HCT116 (cell line): ENCODE results near the gene SLC44A1. TPM values are rescaled to one million over a fixed set of nuclear protein-coding genes. Genes with fewer than 3 reads are reported as not detected.

Experiments
- ATAC-seq: fragments of 200-7000 bp; cut with Tn5 transposase; 2 replicates; pipeline ENCODE4 v1.9.1; 2020; ENCODE audit warnings: mild to moderate bottlenecking, moderate library complexity
- BruUV-seq: library from RNA; stranded (reverse); fragments of 400-500 nt; replicated peaks from 2 replicates; lab custom pipeline; 2021; lab: Mats Ljungman, UMichigan
- CTCF ChIA-PET: fragments of 300-600 bp; sonication (Branson Sonifier 250); formaldehyde crosslinking; loops from one replicate; lab custom pipeline; 2021; ENCODE audit warnings: antibody characterized with exemption; lab: Charles Lee
- POLR2A ChIA-PET: fragments of 300-600, 350-600 bp; sonication (Branson Sonifier 250); formaldehyde crosslinking; loops from one replicate; lab custom pipeline; 2021; ENCODE audit warnings: antibody characterized with exemption; lab: Charles Lee
- RAD21 ChIA-PET, 2 experiments: fragments of 300-600 bp; sonication (Branson Sonifier 250); formaldehyde crosslinking; loops; one replicate each; lab custom pipeline; 2023; ENCODE audit warnings: low total read pairs in 2 of 2; ENCODE audit not compliant: uncharacterized antibody in 2 of 2, unreplicated experiment in 2 of 2, low non-redundant PET in 1 of 2; lab: Charles Lee
- DNase-seq: peaks from one replicate; pipeline ENCODE4 v3.0.0-alpha.2; 2010; ENCODE audit warnings: low read depth, low spot score
- H2AFZ ChIP-seq: fragments of 200-600 bp; shearing (Covaris generic), sonication (generic); 2 replicates; pipeline ENCODE4 v1.6.1; 2017; ENCODE audit warnings: low read depth, mixed run types, mixed read lengths, antibody characterized with exemption, low read length; ENCODE audit not compliant: poor library complexity, severe bottlenecking
- H3K27ac ChIP-seq: 2 replicates; pipeline ENCODE4 v1.5.1; 2012; ENCODE audit warnings: low read depth, low read length
- H3K27me3 ChIP-seq: fragments of 200-600 bp; sonication (generic); 2 replicates; pipeline ENCODE4 v1.6.1; 2016; ENCODE audit warnings: mixed run types, low read length, mixed read lengths; ENCODE audit not compliant: insufficient read depth
- H3K36me3 ChIP-seq, 2 experiments: fragments of 200-500 bp in 1 of 2; fragments of 200-600 bp in 1 of 2; sonication (Bioruptor generic) in 1 of 2; sonication (generic) in 1 of 2; 2 replicates each; pipeline versions ENCODE4 v1.5.1 to v1.6.1; 2014 to 2016; ENCODE audit warnings: low read length in 2 of 2, inconsistent platforms in 1 of 2, mixed read lengths in 1 of 2, mixed run types in 1 of 2; ENCODE audit not compliant: insufficient read depth in 2 of 2, control insufficient read depth in 1 of 2
- H3K4me1 ChIP-seq, 2 experiments: fragments of 200-600 bp in 1 of 2; sonication (generic) in 1 of 2; 2 replicates each; pipeline versions ENCODE4 v1.5.1 to v1.6.1; 2012 to 2017; ENCODE audit warnings: low read length in 2 of 2, inconsistent platforms in 1 of 2, mild to moderate bottlenecking in 1 of 2, mixed read lengths in 1 of 2, mixed run types in 1 of 2, moderate library complexity in 1 of 2; ENCODE audit not compliant: insufficient read depth in 2 of 2, control insufficient read depth in 1 of 2
- H3K4me2 ChIP-seq: fragments of 200-600 bp; sonication (generic); 2 replicates; pipeline ENCODE4 v1.6.1; 2017; ENCODE audit warnings: mixed run types, low read length, mixed read lengths
- H3K4me3 ChIP-seq, 2 experiments: fragments of 200-600 bp in 1 of 2; sonication (generic) in 1 of 2; replicated peaks in 1 of 2; 2 replicates each; pipeline ENCODE4 v1.5.1; 2011 to 2016; ENCODE audit warnings: low read length in 2 of 2, control low read depth in 1 of 2, low read depth in 1 of 2, mild to moderate bottlenecking in 1 of 2, mixed read lengths in 1 of 2, mixed run types in 1 of 2
- H3K79me2 ChIP-seq: fragments of 200-600 bp; sonication (generic); 2 replicates; pipeline ENCODE4 v1.6.1; 2017; ENCODE audit warnings: mild to moderate bottlenecking, mixed run types, low read length, moderate library complexity, mixed read lengths; ENCODE audit not compliant: insufficient read depth
- H3K9ac ChIP-seq: fragments of 200-600 bp; sonication (generic); 2 replicates; pipeline ENCODE4 v1.6.1; 2016; ENCODE audit warnings: low read length, mixed read lengths
- H3K9me2 ChIP-seq: fragments of 200-600 bp; sonication (generic), shearing (Covaris generic); 2 replicates; pipeline ENCODE4 v1.6.1; 2017; ENCODE audit warnings: mixed run types, mild to moderate bottlenecking, moderate library complexity; ENCODE audit not compliant: insufficient read depth
- H3K9me3 ChIP-seq, 2 experiments: fragments of 200-500 bp in 1 of 2; fragments of 200-600 bp in 1 of 2; sonication (Bioruptor generic) in 1 of 2; sonication (generic) in 1 of 2; 2 replicates each; pipeline ENCODE4 v1.6.1; 2014 to 2017; ENCODE audit warnings: low read length in 2 of 2, mixed read lengths in 2 of 2, inconsistent platforms in 1 of 2, low read depth in 1 of 2, mild to moderate bottlenecking in 1 of 2, mixed run types in 1 of 2, moderate library complexity in 1 of 2; ENCODE audit not compliant: control insufficient read depth in 1 of 2, insufficient read depth in 1 of 2
- H4K20me1 ChIP-seq: fragments of 200-600 bp; sonication (generic), shearing (Covaris generic); 2 replicates; pipeline ENCODE4 v1.6.1; 2017; ENCODE audit warnings: mixed run types, mild to moderate bottlenecking, moderate library complexity; ENCODE audit not compliant: insufficient read depth
- CBX3 ChIP-seq: IDR thresholded peaks from 2 replicates; pipeline ENCODE4 v1.6.1; 2012; ENCODE audit warnings: low read depth
- CEBPB ChIP-seq: IDR thresholded peaks from 2 replicates; pipeline ENCODE4 v1.6.1; 2012; ENCODE audit warnings: low read depth
- CTCF ChIP-seq, 3 experiments: fragments of 200-600 bp in 1 of 3; sonication (generic) in 1 of 3; IDR thresholded peaks in 2 of 3; conservative IDR thresholded peaks in 1 of 3; 2 replicates each; pipeline ENCODE4 v1.5.1; 2012 to 2017; ENCODE audit warnings: low read depth in 2 of 3, low read length in 2 of 3, antibody characterized with exemption in 1 of 3, borderline replicate concordance in 1 of 3, control low read depth in 1 of 3, mild to moderate bottlenecking in 1 of 3, mixed read lengths in 1 of 3, mixed run types in 1 of 3, moderate library complexity in 1 of 3; ENCODE audit not compliant: insufficient read depth in 1 of 3
- EGR1 ChIP-seq: IDR thresholded peaks from 2 replicates; pipeline ENCODE4 v1.6.1; 2012; ENCODE audit warnings: low read depth
- ELF1 ChIP-seq: IDR thresholded peaks from 2 replicates; pipeline ENCODE4 v1.6.1; 2012; ENCODE audit warnings: low read depth, borderline replicate concordance
- EZH2 ChIP-seq: fragments of 200-600 bp; sonication (generic); IDR thresholded peaks from 2 replicates; pipeline ENCODE4 v1.6.1; 2017; ENCODE audit warnings: antibody characterized with exemption, mixed run types
- EZH2phosphoT487 ChIP-seq: fragments of 200-600 bp; IDR thresholded peaks from 2 replicates; pipeline ENCODE4 v1.6.1; 2018; ENCODE audit warnings: antibody characterized with exemption, borderline replicate concordance
- FOSL1 ChIP-seq: IDR thresholded peaks from 2 replicates; pipeline ENCODE4 v1.6.1; 2012; ENCODE audit warnings: low read depth
- JUND ChIP-seq: IDR thresholded peaks from 2 replicates; pipeline ENCODE4 v1.6.1; 2012
- POLR2AphosphoS5 ChIP-seq: IDR thresholded peaks from 2 replicates; pipeline ENCODE4 v1.6.1; 2011; ENCODE audit warnings: mild to moderate bottlenecking, low read depth, low read length, moderate library complexity
- RAD21 ChIP-seq: IDR thresholded peaks from 2 replicates; pipeline ENCODE4 v1.6.1; 2012; ENCODE audit warnings: low read depth, mild to moderate bottlenecking
- REST ChIP-seq: IDR thresholded peaks from 2 replicates; pipeline ENCODE4 v1.6.1; 2012; ENCODE audit warnings: low read depth
- SIN3A ChIP-seq: IDR thresholded peaks from 2 replicates; pipeline ENCODE4 v1.6.1; 2012; ENCODE audit warnings: low read depth
- SP1 ChIP-seq: IDR thresholded peaks from 2 replicates; pipeline ENCODE4 v1.6.1; 2012; ENCODE audit warnings: low read depth
- SRF ChIP-seq: IDR thresholded peaks from 2 replicates; pipeline ENCODE4 v1.6.1; 2012; ENCODE audit warnings: low read depth
- TCF7L2 ChIP-seq: IDR thresholded peaks from 2 replicates; pipeline ENCODE4 v1.7.0; 2011; ENCODE audit warnings: borderline replicate concordance, inconsistent platforms; ENCODE audit not compliant: insufficient read depth, insufficient read length; ENCODE audit errors: extremely low read depth
- ZBTB33 ChIP-seq: IDR thresholded peaks from 2 replicates; pipeline ENCODE4 v1.6.1; 2011; ENCODE audit warnings: mild to moderate bottlenecking, low read length, moderate library complexity; ENCODE audit not compliant: insufficient replicate concordance; ENCODE audit errors: extremely low read depth
- ZFX ChIP-seq: fragments of 450-650 bp; IDR thresholded peaks from 2 replicates; pipeline ENCODE4 v1.6.1; 2017
- ZNF274 ChIP-seq: fragments of 200-500 bp; sonication (Bioruptor generic); IDR thresholded peaks from 2 replicates; pipeline ENCODE4 v1.6.1; 2014; ENCODE audit warnings: mild to moderate bottlenecking, low read depth, low read length, inconsistent platforms
- intact Hi-C: fragments of 100-400 bp; cut with micrococcal nuclease; formaldehyde crosslinking; loops from 2 replicates; pipeline ENCODE4 v1.10.0; 2022
- total RNA-seq: library from RNA; stranded (reverse); gene quantifications from one replicate; pipeline ENCODE4 v1.2.1, GENCODE V29; 2021; ENCODE audit not compliant: unreplicated experiment
- TF ChIP-seq, protein P1 (sequence below): IDR thresholded peaks from 2 replicates; pipeline ENCODE4 v1.6.1; 2012

Gene SLC44A1
- total RNA-seq, 1 experiment from 2014 or later: 44.1 TPM

DNA sequence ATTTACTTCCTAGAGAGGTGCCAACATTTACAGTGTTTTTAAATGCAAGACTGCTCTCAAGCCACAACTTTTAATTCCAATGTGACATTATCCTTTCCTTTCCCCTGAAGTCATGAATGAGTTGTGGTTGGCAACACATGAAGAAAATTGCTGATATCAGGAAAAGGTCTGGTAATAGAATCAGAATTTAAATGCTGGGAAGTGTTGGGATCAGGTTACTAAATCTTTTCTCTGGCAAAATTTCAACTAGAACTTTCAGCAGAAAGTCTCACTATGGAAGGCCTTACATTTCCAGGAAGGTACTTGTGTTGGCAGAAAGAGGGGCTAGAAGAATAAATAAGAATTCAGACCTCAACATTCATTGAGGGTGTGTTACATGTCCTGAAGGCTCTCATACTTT lies 10.6 kb upstream of the SLC44A1 start:
- intact Hi-C loops: no loop called here
- Histone ChIP-seq H3K9me2 (no peaks in the 10 kb centered on the region), H3K9me3 (no peaks in the 10 kb centered on the region), H3K27me3 (no peaks in the 10 kb centered on the region), H2AFZ (peak overlapping the region; percentile 26), H3K79me2 (no peaks in the 10 kb centered on the region)
- no TSS peak for BruUV-seq
- ChIA-PET CTCF (no interaction called here), POLR2A (no interaction called here)
- no peak for DNase-seq
- ATAC-seq: no peak
- TF ChIP-seq ELF1: no peak
- TF ChIP-seq ZNF274: no peak
- TF ChIP-seq JUND: no peak
- no peak for TF ChIP-seq EZH2phosphoT487
- TF ChIP-seq CBX3: no peak
- no peak for TF ChIP-seq SIN3A
- TF ChIP-seq FOSL1: no peak
- no peak for TF ChIP-seq POLR2AphosphoS5
- no peak for TF ChIP-seq CEBPB
- TF ChIP-seq, protein P1, sequence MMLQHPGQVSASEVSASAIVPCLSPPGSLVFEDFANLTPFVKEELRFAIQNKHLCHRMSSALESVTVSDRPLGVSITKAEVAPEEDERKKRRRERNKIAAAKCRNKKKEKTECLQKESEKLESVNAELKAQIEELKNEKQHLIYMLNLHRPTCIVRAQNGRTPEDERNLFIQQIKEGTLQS: no peak
- no peak for TF ChIP-seq RAD21
- TF ChIP-seq REST: no peak
- no peak for TF ChIP-seq SRF
- no peak for TF ChIP-seq SP1
- TF ChIP-seq TCF7L2: no peak
- no peak for TF ChIP-seq ZBTB33
- no peak for TF ChIP-seq EGR1
- no peak for TF ChIP-seq ZFX
- no peak for TF ChIP-seq EZH2
- no peak for TF ChIP-seq CTCF (IDR thresholded peaks at IDR 0.05 in 2 of 3, conservative IDR thresholded peaks at IDR 0.05 in 1 of 3; ENCODE audit: borderline replicate concordance in 1 of 3, insufficient read depth in 1 of 3, low read depth in 2 of 3, low read length in 2 of 3)
- TF ChIP-seq, all 23 proteins: peak for 0
- Histone ChIP-seq H3K36me3 (no peaks in the 10 kb centered on the region), H3K4me3 (no peak overlapping the region), H4K20me1 (no peaks in the 10 kb centered on the region), H3K27ac (no peak overlapping the region), H3K9ac (no peak overlapping the region), H3K4me2 (no peak overlapping the region), H3K4me1 (no peaks in the 10 kb centered on the region)
- RAD21 ChIA-PET: no interaction called here
